Activated CD8-positive, alpha-beta memory T cell treated with anti-CD3 and anti-CD28 coated beads for 48 hours (primary cell): ENCODE results near the gene SPDYE18.
"Not testable (repeated sequence)": the region's sequence is repeated elsewhere in the genome, so short reads cannot be mapped to it uniquely, and the experiment has no call there.

Experiments
- DNase-seq, 3 experiments: peaks; one replicate each; pipeline ENCODE4 v3.0.0-alpha.2; 2020; ENCODE audit warnings: low read depth in 2 of 3, low spot score in 2 of 3

Gene SPDYE18, protein sequence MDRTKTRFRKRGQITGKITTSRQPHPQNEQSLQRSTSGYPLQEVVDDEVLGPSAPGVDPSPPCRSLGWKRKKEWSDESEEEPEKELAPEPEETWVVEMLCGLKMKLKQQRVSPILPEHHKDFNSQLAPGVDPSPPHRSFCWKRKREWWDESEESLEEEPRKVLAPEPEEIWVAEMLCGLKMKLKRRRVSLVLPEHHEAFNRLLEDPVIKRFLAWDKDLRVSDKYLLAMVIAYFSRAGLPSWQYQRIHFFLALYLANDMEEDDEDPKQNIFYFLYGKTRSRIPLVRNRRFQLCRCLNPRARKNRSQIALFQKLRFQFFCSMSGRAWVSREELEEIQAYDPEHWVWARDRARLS

GRCh38 chr7:77062557-77062956 lies at the start of gene SPDYE18:
Gene SPDYE18, minus strand, starts transcription at chr7:77062558. Its CDS starts 2,046 bp downstream, at chr7:77060512.
- DNase-seq: not testable (repeated sequence)

DNA sequence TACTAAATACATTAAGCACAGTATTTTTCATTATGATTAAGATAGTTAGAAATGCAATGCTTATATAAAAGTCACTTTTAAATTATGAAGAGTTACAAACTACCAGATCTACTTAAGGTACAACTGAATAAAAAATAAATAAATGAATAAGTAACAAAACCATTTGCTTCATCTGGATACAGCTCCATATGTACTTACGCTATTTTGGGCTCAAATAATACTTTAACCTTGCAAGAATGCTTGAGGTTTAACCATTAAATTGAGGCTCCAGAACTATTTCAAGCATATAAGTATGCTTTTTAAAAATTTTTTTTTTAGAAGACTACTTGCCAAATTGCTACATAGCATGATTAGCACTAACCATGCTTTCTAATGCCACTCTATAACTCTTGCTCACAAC lies 46.0 kb upstream of the SPDYE18 start:
- not testable (repeated sequence) for DNase-seq

GRCh38 chr7:77107659-77108058 lies 45.3 kb upstream of the SPDYE18 start:
- not testable (repeated sequence) for DNase-seq

DNA sequence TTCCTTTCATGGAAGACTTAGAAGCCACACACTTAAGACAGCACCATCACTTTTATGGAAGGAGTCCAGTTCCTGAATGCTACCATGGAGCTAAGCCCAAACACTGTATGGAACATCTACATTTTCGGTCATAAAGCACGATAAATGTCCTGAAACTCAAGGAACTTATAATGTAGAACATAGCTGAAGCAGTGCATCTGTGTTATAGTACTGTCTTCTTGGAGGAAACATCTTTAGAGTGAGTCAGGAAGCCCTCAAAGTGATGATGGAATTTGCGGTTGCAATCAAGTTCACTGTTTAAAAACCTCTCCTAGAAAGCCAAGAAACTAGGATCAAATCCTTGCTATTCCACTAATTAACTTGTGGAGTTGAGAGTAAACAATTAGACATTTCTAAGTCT lies 43.5 kb upstream of the SPDYE18 start:
- not testable (repeated sequence) for DNase-seq

DNA sequence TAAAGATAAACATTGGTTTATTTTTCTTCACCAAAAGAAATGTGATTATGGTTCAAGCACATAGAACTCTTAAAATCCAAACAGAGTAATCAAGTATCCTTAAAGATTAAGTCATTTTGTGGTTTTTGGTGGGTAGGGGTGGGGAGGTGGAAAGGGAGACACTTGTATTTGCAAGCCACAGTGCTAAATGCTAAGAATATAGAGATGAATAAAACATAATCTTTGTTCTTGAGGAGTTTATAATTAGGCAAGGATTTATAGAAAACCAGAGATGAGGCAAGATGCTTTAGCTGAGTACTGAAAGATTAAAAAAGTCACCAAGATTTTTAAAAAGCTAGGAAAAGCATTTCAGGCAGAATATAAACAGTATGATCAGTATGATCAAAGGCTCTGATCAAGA lies 40.3 kb upstream of the SPDYE18 start:
- DNase-seq: not testable (repeated sequence)

DNA sequence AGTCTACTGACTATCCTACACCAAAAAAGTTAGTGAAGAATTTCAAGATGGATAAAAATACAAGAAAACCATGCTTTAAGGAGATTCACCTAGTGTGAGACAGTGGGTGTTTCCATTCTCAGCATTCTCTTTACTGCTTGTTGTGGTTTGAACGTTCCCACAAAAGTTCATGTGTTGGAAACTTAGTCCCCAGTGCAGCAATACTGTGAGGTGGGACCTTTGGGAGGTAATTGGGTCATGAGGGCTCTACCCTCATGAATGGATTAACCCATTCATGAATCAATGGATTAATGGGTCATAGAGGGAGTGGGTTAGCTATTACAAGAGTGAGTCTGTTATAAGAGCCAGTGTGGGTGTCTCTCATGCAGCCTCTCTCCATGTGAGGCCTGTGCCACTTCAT lies 38.8 kb upstream of the SPDYE18 start:
- not testable (repeated sequence) for DNase-seq

GRCh38 chr7:77100501-77100900 lies 38.1 kb upstream of the SPDYE18 start:
- DNase-seq: not testable (repeated sequence)

- not testable (repeated sequence) for DNase-seq
Measured at GRCh38 chr7:77092301-77092700, 29.9 kb upstream of the SPDYE18 start.

GRCh38 chr7:77082192-77082591 lies 19.8 kb upstream of the SPDYE18 start:
- not testable (repeated sequence) for DNase-seq

DNA sequence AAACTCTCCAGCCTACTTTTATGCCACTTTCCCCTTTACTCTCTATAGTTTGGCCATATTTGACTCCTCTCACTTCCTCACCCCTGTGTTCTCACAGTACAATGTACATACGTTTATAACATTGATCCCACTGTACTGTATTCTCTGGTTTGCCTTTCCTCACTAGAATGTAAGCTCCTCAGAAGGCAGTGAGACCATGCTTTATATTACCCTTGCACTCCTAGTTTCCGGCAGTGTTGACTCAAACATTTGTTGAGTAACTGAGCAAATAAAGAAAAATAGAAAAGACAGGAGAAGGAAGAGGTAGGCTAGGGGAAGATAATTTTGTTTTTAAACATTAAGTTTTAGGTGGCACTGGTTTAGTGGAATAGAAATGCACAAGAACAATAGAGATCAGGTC lies 17.9 kb upstream of the SPDYE18 start:
- not testable (repeated sequence) for DNase-seq

DNA sequence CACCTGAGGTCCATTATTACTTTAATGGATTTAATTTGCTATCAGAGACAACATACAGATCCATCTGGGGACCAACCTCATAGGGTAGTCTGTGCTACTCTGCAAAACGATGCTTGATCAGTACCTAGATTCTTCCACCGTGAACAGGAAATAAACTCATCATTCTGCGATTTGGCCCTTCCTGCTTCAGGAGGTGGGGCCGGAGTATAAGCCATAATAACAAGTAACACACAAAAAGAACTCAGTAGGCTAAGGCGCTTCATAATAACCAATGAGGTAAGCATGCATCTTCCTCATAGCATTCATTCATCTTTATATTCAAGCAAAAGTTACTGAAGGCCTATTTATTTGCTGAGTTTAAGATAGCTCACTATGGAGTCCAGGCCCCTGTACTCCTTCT lies 17.3 kb upstream of the SPDYE18 start:
- DNase-seq: not testable (repeated sequence)

GRCh38 chr7:77079112-77079511 lies 16.8 kb upstream of the SPDYE18 start:
- DNase-seq: not testable (repeated sequence)

GRCh38 chr7:77077060-77077459 lies 14.7 kb upstream of the SPDYE18 start:
- not testable (repeated sequence) for DNase-seq

DNA sequence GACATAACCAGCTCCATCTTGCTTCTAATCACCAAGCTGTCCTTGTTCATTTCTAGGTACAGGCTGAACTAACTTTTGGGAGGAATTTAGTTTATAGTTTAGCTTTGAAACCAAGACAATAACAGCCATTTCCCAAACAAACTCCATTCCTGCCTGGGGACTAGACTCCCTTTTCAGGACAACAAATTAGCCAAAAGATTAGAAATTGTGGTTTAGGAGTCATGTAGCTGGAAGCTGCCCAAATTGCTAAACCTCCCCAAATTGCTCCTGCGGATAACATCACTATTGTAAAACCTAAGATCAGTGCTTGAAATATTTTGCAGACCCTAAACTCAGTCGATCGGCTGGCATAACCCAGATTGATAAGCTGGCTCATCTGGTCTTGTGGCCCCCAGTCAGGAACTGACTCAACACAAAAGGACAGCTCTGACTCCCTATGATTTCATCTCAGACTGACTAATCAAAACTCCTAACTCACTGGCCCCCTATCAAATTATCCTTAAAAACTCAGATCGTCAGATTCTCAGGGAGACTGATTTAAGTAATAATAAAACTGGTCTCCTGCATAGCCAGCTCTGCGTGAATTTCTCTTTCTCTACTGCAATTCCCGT lies 12.5 kb upstream of the SPDYE18 start:
- DNase-seq: not testable (repeated sequence)

GRCh38 chr7:77071108-77071507 lies 8.8 kb upstream of the SPDYE18 start:
- DNase-seq: not testable (repeated sequence)

- not testable (repeated sequence) for DNase-seq
Measured at GRCh38 chr7:77065869-77066268, 3.5 kb upstream of the SPDYE18 start.

DNA sequence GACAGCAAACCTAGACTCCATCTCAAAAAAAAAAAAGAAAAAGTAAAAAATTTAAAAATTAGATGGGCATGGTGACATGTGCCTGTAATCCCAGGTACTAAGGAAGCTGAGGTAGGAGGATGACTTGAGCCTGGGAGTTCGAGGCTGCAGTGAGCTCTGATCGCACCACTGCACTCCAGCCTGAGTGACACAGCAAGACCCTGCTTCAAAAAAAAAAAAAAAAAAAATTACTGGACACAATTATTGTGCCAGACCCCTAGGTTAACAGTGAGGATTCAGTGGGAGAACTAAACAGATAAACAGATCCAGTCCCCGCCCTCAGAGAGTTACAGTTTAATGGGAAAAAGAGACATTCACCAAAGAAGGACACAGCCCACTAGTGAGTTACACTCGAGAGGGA lies 1.4 kb upstream of the SPDYE18 start:
- not testable (repeated sequence) for DNase-seq

GRCh38 chr7:77032261-77032660 lies 30.1 kb downstream of the SPDYE18 start, which contains the start of gene SPDYE17:
Gene SPDYE17, minus strand, starts transcription at chr7:77032361. Its CDS starts 1,791 bp downstream, at chr7:77030570.
- not testable (repeated sequence) for DNase-seq

GRCh38 chr7:77026349-77026748 lies 36.0 kb downstream of the SPDYE18 start:
- DNase-seq: not testable (repeated sequence)

DNA sequence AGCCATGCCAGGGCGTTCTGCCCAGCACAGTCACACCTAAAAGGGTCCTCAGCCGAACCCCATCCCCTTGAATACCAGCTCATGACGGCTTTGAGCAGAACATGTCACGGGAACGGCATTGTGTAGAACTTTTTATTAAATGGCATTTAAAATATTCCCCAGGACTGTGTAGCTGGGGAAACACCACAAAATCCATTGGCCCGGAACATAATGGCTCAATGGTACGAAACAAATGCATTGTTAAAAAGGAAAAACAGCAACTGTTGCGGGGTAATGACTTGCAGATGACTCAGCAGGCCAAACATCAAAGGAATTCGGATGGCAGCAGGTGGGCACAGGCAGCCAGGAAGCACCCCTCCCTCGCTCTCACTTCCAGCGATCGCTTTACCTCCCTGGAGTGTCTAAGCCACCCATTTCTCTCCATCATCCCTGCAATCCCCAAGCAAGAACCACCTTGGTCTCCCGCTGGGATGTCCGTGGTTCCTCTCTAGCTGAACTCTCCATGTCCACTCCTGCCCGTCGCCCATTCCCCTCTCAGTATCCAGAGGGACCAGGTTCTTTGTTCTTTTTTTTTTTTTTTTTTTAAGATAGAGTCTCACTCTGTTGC lies 52.2 kb downstream of the SPDYE18 start:
- not testable (repeated sequence) for DNase-seq

DNA sequence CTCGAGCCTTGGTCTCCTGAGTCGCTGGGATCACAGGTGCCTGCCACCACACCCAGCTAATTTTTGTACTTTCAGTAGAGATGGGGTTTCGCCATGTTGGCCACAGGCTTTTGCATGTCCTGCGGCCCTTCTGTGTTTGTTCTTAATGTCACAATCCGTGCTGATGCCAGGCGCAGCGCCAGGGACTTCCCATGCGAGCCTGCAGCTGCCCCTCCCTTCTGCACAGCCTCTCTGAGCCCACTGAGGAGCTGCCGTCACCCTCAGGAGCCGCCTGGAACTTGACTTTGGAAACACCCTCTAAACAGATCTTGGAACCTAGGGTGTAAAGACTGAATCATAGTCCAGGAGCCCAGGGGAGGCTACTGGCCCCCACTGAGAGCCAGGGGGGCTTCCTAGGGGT lies 54.4 kb downstream of the SPDYE18 start:
- not testable (repeated sequence) for DNase-seq
